Dendritic cell treated with granulocyte-macrophage colony-stimulating factor and Interleukin-4, amounts not matched to agents 40 ng/mL and 50 ng/mL, for 4 days (primary cell): Measurements from ENCODE around the gene CAPN14.

Source experiments
- H3K27ac Mint-ChIP-seq: one replicate; pipeline ENCODE4 v1.8.0; 2022; ENCODE audit warnings: mild to moderate bottlenecking, mixed read lengths
- H3K27me3 Mint-ChIP-seq: one replicate; pipeline ENCODE4 v1.8.0; 2022; ENCODE audit warnings: mild to moderate bottlenecking, mixed read lengths
- H3K36me3 Mint-ChIP-seq: one replicate; pipeline ENCODE4 v1.8.0; 2022; ENCODE audit warnings: low read depth, mixed read lengths
- H3K4me1 Mint-ChIP-seq: one replicate; pipeline ENCODE4 v1.8.0; 2022; ENCODE audit warnings: low read depth, mixed read lengths
- H3K4me3 Mint-ChIP-seq: one replicate; pipeline ENCODE4 v1.8.0; 2022; ENCODE audit warnings: mild to moderate bottlenecking, moderate library complexity, mixed read lengths
- H3K9me3 Mint-ChIP-seq: one replicate; pipeline ENCODE4 v1.8.0; 2022; ENCODE audit warnings: mixed read lengths
- intact Hi-C: fragments of 100-400 bp; cut with micrococcal nuclease; formaldehyde crosslinking; loops from one replicate; pipeline ENCODE4 v1.15.0; 2022

Gene CAPN14

DNA sequence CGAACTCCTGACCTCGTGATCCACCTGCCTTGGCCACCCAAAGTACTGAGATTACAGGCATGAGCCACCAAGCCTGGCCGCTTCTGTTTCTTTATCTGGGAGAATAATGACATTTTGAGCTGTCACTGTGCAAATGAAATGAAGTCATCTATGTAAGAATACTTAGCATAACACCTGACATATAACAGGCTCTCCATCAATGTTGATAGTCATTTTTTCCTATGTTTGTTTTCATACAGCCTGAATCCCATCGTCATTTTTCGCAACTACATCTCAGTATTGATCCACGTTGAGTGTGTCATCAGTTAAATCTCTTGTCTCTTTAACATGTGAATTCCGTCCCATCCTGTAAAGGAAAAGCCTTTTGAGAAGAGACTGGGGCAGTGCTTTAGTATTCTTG is 6.4 kb upstream of the CAPN14 start:
- Mint-ChIP-seq H3K9me3 (no peaks in the 10 kb centered on the region), H3K36me3 (no peaks in the 10 kb centered on the region), H3K27me3 (no peaks in the 10 kb centered on the region), H3K27ac (no peak overlapping the region), H3K4me3 (no peak overlapping the region), H3K4me1 (peaks cover 31% of the 10 kb centered on the region)
- intact Hi-C loops, result no loop called here

DNA sequence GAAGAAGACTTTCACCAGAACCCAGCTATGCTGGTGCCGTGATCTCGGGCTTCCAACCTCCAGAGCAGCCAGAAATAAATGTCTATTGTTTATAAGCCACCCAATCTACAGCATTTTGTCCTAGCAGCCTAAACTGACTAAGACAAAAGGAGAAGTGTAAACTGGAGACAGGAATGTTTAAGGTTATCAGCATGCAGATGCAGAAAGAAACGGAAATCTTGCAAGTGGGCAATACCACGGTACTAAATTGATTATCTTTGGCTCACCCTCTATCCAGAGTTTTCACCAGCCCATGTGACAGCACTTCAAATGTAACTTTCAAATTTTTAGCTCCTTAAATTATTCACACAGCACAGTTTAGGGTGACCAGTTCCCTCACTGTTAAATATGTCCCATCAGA is 5.7 kb upstream of the CAPN14 start:
- no peaks in the 10 kb centered on the region for H3K27me3 Mint-ChIP-seq
- H3K27ac Mint-ChIP-seq, result no peak overlapping the region
- H3K4me1 Mint-ChIP-seq, result peaks cover 35% of the 10 kb centered on the region
- no peaks in the 10 kb centered on the region for H3K9me3 Mint-ChIP-seq
- intact Hi-C loops, result no loop called here
- H3K36me3 Mint-ChIP-seq, result no peaks in the 10 kb centered on the region
- H3K4me3 Mint-ChIP-seq, result no peak overlapping the region

DNA sequence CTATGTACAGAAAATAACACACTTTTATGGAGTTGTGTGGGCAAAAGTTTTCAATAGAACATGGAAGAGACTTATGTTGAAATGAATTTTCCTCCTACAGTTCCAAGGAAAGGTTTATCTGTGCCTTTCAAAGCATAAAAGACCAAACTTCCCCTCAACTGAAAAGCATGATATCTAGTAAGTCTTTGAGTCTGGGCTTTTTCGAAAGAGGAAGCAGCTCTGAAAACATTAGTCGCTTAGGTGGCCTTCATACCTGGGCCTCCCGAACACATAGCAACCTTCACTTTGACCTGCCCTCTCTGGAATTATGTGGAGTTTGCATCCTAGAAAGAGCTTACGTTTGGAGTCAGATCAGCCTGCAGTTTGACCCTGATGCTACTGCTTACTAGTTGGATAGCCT is 4.8 kb upstream of the CAPN14 start:
- intact Hi-C loops, result no loop called here
- peaks cover 35% of the 10 kb centered on the region for H3K4me1 Mint-ChIP-seq
- no peak overlapping the region for H3K4me3 Mint-ChIP-seq
- H3K27ac Mint-ChIP-seq, result no peak overlapping the region
- no peaks in the 10 kb centered on the region for H3K36me3 Mint-ChIP-seq
- no peaks in the 10 kb centered on the region for H3K9me3 Mint-ChIP-seq
- H3K27me3 Mint-ChIP-seq, result no peaks in the 10 kb centered on the region

DNA sequence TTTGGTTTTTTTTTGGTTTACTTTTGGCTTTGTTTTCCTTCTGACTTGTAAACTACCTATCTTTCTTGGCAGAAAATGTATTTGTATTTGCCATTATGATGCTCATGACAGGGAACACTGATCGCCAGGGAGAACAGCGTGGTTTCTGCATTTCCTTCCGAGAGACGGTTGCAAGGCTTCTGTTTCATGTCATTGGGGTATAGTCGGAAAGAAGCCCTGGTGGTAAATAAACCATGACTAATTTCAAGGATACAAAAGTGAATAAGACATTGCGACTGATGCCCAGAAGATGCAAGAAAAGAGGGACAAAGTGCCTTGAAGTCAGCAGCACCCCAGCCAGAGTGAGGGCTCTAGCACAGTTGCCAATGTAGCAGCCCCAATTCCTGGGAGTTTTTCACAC is 4.2 kb upstream of the CAPN14 start:
- Mint-ChIP-seq H3K27me3 (no peaks in the 10 kb centered on the region), H3K4me1 (peaks cover 35% of the 10 kb centered on the region), H3K27ac (no peak overlapping the region), H3K9me3 (no peaks in the 10 kb centered on the region), H3K4me3 (no peak overlapping the region), H3K36me3 (no peaks in the 10 kb centered on the region)
- intact Hi-C loops, result no loop called here

DNA sequence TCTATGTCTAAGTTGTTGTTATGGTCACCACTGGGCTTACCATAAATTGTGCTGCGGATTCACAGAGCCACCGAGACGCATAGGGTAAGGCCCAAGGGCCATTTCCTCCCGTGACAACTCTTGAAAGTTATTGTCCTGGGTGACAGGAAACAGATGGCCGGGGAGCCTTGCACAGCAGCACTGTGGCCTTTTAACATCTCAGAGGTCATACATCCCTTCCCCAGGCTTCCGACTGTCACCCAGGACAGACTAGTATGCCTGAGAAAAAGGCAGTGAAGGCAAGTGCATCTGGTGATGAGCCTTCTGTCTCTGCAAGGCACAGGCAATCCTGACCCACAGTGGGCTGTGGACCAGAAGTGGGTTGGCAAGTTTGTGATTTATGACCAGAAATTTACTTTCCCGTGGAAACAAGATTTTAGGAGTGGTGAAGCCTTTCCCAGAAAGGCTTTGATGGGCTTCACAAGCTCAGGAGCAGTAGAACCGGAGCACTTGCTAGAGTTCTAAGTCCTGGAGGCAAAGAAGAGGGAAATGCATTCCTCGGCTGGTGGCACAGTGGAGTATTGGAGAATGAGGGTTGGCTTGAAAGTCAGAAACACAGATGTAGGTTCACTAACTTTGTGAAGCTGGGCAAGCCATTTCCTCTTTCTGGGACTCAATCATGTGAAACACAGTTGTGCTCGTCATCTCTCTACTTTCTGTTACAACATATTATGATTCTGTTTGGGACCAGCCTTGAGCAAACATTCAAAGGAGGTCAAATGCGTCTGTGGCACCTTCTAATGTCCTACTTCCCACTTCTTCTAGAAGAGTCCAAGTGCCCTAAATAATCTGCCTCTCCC is 2.0 kb upstream of the CAPN14 start:
- Mint-ChIP-seq H3K36me3 (no peaks in the 10 kb centered on the region), H3K4me1 (peaks cover 40% of the 10 kb centered on the region), H3K27ac (peak overlapping the region; percentile 59), H3K27me3 (no peaks in the 10 kb centered on the region), H3K9me3 (no peaks in the 10 kb centered on the region), H3K4me3 (no peak overlapping the region)
- intact Hi-C loops, result no loop called here

DNA sequence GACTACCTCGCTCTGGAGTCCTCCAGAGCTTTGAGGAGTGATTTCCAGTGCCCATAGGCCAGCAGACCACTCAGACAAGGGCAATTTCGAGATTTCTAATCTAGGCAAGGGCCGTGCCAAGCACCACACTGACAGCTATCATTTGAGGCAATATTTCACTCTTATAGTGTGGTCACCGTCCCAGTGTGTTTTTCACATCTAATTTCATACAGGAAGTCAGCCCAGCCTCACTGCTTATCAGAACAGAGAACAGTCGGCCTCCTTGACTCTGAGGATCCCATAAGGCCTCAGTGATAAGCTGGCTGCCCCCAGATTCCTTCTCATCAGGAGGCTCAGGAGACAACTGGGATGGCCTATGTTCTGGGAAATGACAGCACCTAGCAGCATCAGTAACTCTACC is 581 bp downstream of the CAPN14 start:
- Mint-ChIP-seq H3K4me1 (peaks cover 34% of the 10 kb centered on the region), H3K9me3 (no peaks in the 10 kb centered on the region), H3K36me3 (no peaks in the 10 kb centered on the region), H3K27me3 (no peaks in the 10 kb centered on the region), H3K4me3 (no peak overlapping the region), H3K27ac (no peak overlapping the region)
- intact Hi-C loops, result no loop called here

DNA sequence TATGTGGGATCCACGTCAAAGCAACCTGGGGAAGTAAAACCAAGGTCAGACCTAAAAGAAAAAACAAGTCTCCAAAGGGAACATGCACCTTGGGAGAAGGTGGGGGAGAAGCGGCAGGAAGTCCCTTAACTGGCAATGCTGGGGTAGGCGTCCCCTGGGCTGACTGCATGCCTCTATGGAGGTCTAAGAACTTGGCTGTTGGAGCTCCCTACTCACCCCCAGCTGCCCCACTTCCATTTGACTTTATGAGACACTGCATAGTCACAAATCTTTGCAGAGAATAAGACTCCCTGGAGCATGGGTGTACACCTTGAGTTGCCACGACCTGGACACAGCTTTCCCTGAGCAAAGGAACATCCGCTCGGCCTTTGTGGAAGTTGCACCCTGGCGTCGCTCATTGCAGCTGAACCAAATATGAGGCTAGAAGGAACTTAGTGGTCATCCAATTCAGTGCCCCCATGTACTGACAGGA is 2.8 kb downstream of the CAPN14 start:
- no peak overlapping the region for H3K4me3 Mint-ChIP-seq
- no peaks in the 10 kb centered on the region for H3K9me3 Mint-ChIP-seq
- no peak overlapping the region for H3K27ac Mint-ChIP-seq
- H3K36me3 Mint-ChIP-seq, result no peaks in the 10 kb centered on the region
- H3K27me3 Mint-ChIP-seq, result no peaks in the 10 kb centered on the region
- peaks cover 19% of the 10 kb centered on the region for H3K4me1 Mint-ChIP-seq
- intact Hi-C loops, result no loop called here

DNA sequence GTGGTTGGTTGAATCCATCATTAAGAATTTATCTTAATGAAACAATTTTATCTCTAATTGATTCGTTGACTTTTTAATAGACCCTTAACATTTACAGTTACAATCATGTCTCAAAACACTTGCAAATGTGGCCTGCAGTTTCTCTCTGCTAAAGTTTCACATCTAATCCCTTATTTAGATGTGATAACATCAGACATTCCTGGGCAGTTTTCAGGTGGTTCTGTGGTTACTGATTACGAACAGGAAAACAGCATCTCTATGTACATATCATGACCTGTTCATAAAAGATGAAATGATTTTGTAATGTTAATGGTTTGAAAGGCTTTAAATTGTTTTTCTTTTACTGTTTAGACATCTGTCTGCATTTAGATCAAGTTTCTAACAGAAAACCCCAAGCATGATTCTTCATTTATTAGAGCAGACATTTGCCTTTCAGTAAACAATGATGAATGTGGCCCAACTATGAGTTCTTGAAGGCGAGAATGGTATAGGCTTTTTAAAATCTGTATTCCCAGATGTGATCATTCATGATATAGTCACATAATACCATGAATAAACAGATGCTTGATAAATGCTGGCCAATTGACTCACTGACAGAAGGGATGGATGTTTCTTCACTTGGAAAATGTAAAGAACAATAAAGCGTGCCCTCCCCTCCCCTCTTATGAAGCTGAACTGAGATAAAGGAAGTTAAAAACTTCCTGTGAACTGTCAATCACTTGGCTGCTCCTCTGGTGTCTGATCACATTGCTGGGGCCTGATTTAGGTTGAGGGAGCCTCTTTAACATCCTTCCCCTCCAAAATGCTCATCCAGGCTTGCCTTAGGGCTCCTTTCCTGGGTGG is 3.5 kb downstream of the CAPN14 start:
- intact Hi-C loops, result no loop called here
- Mint-ChIP-seq H3K27me3 (no peaks in the 10 kb centered on the region), H3K9me3 (no peaks in the 10 kb centered on the region), H3K36me3 (no peaks in the 10 kb centered on the region), H3K27ac (no peak overlapping the region), H3K4me3 (no peak overlapping the region), H3K4me1 (peaks cover 13% of the 10 kb centered on the region)

DNA sequence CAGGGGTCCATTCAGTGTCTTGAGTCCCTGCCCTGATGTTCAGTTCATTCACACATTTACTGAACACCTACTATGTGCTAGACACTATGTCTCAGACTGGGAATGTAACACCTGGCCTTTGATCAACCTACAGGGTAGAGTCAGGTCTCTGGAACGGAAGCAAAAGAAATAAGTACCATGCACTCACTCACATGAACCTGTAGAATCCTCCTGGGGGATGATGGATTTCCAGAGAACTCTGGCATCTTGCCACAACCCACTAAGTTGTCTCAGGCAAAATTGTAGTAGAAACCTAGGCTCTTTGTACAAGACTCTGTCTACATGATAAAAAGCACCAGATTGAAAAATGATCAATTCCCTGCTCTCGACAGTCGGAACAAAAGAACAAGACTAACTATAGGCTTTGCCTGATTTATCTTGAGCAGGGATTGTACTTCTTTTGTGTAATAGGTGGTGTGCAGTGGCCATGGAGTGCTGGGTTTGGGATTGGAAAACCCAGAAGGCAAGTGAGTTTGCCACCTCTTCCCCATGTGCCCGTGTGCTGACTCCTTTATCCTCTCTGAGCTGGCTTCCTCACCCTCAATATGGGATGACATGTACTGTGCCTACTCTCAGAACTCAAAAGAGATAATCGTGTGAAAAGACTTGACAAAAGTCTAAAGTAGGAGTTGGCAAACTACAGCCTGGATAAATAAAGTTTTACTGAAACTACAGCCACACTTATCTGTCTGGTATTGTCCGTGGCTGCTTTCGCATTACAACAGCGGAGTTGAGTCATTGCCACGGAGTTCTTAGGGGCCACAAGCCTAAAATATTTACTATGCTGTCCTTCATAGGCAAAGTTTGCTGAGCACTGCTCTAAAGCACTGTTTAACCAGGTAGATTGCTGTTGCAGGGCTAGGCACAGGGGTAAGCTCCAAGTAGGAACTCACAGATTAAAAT is 4.4 kb downstream of the CAPN14 start:
- no peak overlapping the region for H3K4me3 Mint-ChIP-seq
- peaks cover 9% of the 10 kb centered on the region for H3K4me1 Mint-ChIP-seq
- no peak overlapping the region for H3K27ac Mint-ChIP-seq
- no peaks in the 10 kb centered on the region for H3K9me3 Mint-ChIP-seq
- H3K36me3 Mint-ChIP-seq, result no peaks in the 10 kb centered on the region
- no peaks in the 10 kb centered on the region for H3K27me3 Mint-ChIP-seq
- intact Hi-C loops, result no loop called here

DNA sequence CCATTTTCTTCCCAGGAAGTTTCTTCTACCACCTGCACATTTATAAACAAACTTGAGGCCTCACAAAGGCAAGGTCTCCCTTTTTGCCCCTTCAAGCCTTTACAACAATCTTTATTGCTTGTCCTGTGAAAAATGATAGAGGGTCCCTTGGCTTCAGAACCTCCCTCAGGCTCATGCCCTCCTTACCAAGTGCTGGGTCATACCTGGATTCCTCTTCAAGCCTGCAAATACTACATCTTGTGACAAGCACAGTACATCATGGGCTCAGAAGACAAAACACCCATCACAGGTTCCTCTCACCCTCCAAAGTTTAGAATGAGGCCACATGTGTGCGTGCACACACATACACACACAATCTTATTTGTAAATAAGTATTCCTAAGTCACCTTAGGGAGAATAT is 9.1 kb downstream of the CAPN14 start:
- Mint-ChIP-seq H3K27ac (no peak overlapping the region), H3K9me3 (no peaks in the 10 kb centered on the region), H3K4me1 (no peaks in the 10 kb centered on the region), H3K36me3 (no peaks in the 10 kb centered on the region), H3K4me3 (no peak overlapping the region), H3K27me3 (no peaks in the 10 kb centered on the region)
- intact Hi-C loops, result no loop called here

DNA sequence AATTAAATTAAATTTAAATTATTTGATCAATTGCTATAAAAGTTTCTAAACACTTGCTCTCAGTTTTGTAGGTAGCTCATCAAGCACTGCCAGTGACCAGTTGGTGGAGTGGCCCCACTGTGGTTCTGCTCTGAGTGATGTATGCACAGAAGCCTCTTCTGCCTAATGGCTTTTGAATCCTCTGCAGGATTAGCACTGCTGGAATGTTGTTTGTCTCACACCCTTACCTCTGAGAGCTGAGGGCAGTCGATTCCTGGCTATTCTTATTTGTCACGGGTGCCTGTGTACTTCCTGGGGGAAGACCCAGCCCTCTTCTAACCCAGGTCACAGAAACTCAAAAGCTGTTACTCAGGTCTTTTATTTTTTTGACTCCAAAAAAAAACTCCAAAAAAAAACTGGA is 9.5 kb downstream of the CAPN14 start:
- Mint-ChIP-seq H3K27ac (no peak overlapping the region), H3K27me3 (no peaks in the 10 kb centered on the region), H3K4me1 (no peaks in the 10 kb centered on the region), H3K4me3 (no peak overlapping the region), H3K36me3 (no peaks in the 10 kb centered on the region), H3K9me3 (no peaks in the 10 kb centered on the region)
- intact Hi-C loops, result no loop called here

DNA sequence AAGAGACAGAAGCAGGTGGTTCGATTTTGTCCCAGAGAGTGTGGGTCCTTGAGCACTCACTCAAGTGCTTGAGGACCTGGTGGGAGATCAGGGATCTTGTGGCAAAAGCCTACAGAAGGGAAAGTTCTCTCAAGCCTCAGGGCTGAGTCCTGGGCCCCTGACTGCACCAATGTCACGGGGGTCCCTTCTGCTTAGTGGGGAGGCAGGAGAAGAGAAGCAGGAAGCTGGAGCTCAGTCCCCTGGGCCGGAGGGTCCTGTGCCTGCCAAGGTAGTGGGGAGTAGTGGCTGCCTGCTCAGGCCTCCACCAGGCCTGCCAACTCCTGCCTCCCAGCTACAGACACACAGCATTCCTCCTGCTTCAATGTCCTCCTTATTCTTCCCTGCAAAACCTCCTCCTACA is 11.7 kb downstream of the CAPN14 start:
- intact Hi-C loops, result no loop called here
- no peaks in the 10 kb centered on the region for H3K36me3 Mint-ChIP-seq
- H3K27me3 Mint-ChIP-seq, result no peaks in the 10 kb centered on the region
- no peak overlapping the region for H3K27ac Mint-ChIP-seq
- no peaks in the 10 kb centered on the region for H3K4me1 Mint-ChIP-seq
- no peaks in the 10 kb centered on the region for H3K9me3 Mint-ChIP-seq
- no peak overlapping the region for H3K4me3 Mint-ChIP-seq

DNA sequence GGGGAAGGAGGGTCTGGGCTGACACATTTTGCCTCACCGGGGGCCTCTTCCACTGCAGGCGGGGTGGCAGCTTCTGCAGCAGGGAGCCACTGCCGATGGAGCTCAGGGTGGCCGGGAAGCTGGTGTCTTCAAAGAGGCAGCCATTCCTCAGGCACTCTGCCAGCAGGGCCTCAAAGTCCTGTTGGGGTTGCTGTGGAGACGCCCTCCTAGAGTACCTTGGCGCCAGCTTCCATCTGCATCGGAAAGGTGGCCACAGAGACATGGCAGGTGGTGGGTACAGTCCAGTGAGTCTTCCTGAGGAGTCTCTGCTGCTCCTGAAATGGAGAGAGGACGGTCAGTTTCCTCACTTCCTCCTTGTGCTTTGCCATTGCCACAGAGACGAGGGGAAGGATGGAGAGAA is 12.1 kb downstream of the CAPN14 start:
- no peak overlapping the region for H3K27ac Mint-ChIP-seq
- no peak overlapping the region for H3K4me3 Mint-ChIP-seq
- intact Hi-C loops, result no loop called here
- H3K27me3 Mint-ChIP-seq, result no peaks in the 10 kb centered on the region
- no peaks in the 10 kb centered on the region for H3K9me3 Mint-ChIP-seq
- H3K4me1 Mint-ChIP-seq, result no peaks in the 10 kb centered on the region
- H3K36me3 Mint-ChIP-seq, result no peaks in the 10 kb centered on the region

DNA sequence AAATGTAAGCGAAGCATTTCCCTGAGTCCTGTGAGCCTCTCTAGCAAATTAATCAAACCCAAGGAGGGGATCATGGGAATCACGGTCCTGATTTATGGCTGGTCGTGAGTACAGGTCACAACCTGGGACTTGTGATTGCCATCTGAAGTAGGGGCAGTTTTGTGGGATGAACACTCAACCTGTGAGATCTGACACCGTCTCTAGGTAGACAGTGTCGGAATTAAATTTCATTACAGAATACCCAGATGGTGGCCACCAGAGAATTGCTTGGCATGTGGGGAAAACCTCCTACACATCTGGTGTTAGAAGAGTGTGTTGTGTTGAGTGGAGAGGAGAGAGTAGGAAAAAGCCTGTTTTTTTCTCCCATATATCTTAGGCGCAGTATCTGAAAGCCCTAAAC is 12.5 kb downstream of the CAPN14 start:
- Mint-ChIP-seq H3K27ac (no peak overlapping the region), H3K9me3 (no peaks in the 10 kb centered on the region), H3K4me1 (no peaks in the 10 kb centered on the region), H3K36me3 (no peaks in the 10 kb centered on the region), H3K4me3 (no peak overlapping the region), H3K27me3 (no peaks in the 10 kb centered on the region)
- intact Hi-C loops, result no loop called here
